Epithelial cell of esophagus (primary cell): ENCODE data around the gene SFXN3.

ENCODE experiments used
- DNase-seq: peaks from one replicate; pipeline ENCODE4 v3.0.0; 2010; ENCODE audit warnings: low read depth
- H3K4me3 ChIP-seq: 2 replicates; pipeline ENCODE4 v1.5.1; 2011; ENCODE audit warnings: mild to moderate bottlenecking, low read length, control low read depth
- CTCF ChIP-seq: IDR thresholded peaks from 2 replicates; pipeline ENCODE4 v1.5.1; 2011; ENCODE audit warnings: low read depth, mild to moderate bottlenecking, low read length, control low read depth, inconsistent platforms; ENCODE audit not compliant: insufficient read depth; ENCODE audit errors: missing control alignments

The SFXN3 gene

GRCh38 chr10:101044117-101044516 is 13.1 kb downstream of the SFXN3 start:
- no peak for DNase-seq
- no peak overlapping the region for H3K4me3 ChIP-seq
- no peak for TF ChIP-seq CTCF

GRCh38 chr10:101046332-101047238 is 15.6 kb downstream of the SFXN3 start:
- no peak overlapping the region for H3K4me3 ChIP-seq
- no peak for TF ChIP-seq CTCF
- DNase-seq = peak; percentile 11

GRCh38 chr10:101047268-101047667 is 16.2 kb downstream of the SFXN3 start:
- no peak overlapping the region for H3K4me3 ChIP-seq
- no peak for DNase-seq

GRCh38 chr10:101047961-101048892 is 17.2 kb downstream of the SFXN3 start:
- peak; percentile 3 for TF ChIP-seq CTCF
- DNase-seq = peak; percentile 45
- H3K4me3 ChIP-seq = no peak overlapping the region

More at GRCh38 chr10:101047268-101047667, 16.2 kb downstream of the SFXN3 start:
- TF ChIP-seq CTCF = no peak

GRCh38 chr10:101050208-101051069 is 19.4 kb downstream of the SFXN3 start:
- peak; percentile 62 for TF ChIP-seq CTCF
- peak overlapping the region; percentile 13 for H3K4me3 ChIP-seq
- peak; percentile 59 for DNase-seq

GRCh38 chr10:101052285-101052684 is 21.3 kb downstream of the SFXN3 start:
- DNase-seq = peak; percentile 75
- no peak overlapping the region for H3K4me3 ChIP-seq
- no peak for TF ChIP-seq CTCF
